Activated effector memory CD4-positive, alpha-beta T cell treated with anti-CD3 and anti-CD28 coated beads, Interleukin-2, amount 50 U/mL, for 16 hours (primary cell): ENCODE data around the gene PDYN.
A peak's percentile ranks its signal among the peaks of the same experiment; 100 is the strongest.
"Not testable (repeated sequence)": the region's sequence is repeated elsewhere in the genome, so short reads cannot be mapped to it uniquely, and the experiment has no call there.

ENCODE experiments used
- DNase-seq: peaks from one replicate; pipeline ENCODE4 v3.0.0-alpha.2; 2020

The PDYN gene

DNA sequence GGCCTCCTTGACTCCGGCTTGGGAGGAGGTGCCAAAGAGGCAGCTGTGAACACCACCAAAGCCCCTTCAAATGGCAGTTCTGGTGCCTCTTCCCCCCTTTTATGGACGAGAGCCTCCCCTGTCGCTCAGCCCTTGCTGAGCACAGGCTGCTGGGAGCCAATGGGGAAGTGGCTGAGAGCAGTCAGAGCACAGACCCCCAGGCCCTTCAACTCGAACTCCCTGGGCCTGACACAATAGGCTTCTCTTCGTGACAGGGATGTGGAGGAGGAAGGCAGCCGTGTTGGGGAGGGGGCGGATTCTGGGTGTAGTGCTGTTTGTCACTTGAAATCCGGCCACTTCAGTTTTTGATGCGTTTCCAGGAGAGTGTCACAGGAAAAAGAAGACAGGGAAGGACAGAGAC is at the start of gene PDYN:
Gene PDYN, minus strand, starts transcription at position 73 of the 400 bp plus-strand sequence. CDS start 10,974 bp downstream, outside the sequence.
- DNase-seq = no peak

DNA sequence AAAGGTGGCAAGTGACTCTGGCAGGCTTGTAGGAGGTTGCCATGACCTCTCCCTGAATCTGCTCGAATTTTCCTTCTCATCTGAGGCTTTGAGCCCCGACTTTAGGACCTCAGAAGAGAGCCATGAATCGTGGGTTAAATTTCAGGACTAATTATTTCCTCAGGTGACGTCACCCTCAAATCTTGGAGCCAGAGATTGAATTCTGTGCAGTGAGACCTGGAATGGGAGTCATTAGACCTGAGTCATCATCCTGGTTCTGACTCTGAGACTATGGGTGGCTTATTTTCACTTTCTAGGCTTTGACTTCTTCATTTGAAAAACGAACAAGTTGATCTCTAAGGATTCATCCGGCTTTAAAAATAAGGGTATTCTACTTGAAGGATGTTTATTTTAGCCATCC is 48.5 kb upstream of the PDYN start:
- no peak for DNase-seq

- no peak for DNase-seq
Measured at GRCh38 chr20:2038161-2038560, 44.3 kb upstream of the PDYN start.

DNA sequence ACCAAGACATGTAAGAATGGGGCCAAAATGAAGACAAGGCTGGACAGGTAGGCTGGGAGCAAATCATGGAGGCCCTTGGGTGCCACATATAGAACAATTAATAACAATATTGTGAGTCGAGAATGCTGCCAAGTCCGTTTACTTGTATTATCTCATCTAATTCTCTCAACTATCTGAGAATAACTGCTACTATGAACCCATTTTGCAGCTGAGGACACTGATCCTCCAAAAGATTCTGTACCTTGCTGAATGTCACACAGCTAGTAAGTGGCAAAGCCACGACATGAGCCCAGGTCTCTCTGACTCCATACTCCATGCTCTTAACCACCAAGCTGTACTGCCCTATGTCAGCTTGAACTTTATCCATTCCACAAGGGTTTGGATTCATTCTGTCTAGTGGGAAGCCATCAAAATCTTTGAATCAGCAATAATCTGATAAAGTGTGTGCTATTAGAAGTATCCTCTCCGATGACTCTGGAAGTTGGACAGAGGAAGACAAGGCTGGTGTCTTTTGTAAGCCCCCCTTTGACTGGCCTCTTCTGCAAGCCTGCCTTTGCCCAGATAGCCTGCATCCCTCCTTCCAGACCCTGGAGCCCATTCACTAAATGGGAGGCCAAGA is 43.5 kb upstream of the PDYN start:
- DNase-seq = no peak

DNA sequence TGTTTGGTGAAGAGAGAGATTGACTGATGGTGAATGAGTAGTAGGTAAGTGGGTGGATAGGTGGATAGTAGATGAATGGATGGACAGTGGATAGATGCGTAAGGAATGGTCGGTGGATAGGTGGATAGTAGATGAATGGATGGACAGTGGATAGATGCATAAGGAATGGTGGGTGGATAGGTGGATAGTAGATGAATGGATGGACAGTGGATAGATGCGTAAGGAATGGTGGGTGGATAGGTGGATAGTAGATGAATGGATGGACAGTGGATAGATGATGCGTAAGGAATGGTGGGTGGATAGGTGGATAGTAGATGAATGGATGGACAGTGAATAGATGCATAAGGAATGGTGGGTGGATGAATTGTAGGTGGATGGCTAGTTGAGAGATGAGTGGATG is 42.5 kb upstream of the PDYN start:
- not testable (repeated sequence) for DNase-seq

DNA sequence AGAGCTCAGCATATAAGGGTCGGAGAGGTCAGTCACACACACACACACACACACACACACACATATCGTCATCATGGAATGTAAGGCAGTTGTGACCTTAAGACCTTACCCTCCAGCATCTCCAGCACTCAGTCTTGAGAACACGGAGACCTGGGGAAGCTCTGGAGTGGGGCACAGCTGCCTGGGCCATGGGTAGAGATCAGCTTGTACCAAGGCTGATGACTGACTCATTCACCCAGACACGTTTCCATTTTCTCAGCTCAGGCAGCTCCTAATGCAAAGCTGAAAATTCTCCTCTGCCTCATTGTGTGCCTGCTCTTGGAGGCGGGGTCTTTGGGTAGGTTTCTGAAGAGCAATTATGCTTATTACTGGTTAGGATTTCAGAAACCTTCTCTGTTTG is 38.3 kb upstream of the PDYN start:
- DNase-seq = no peak

DNA sequence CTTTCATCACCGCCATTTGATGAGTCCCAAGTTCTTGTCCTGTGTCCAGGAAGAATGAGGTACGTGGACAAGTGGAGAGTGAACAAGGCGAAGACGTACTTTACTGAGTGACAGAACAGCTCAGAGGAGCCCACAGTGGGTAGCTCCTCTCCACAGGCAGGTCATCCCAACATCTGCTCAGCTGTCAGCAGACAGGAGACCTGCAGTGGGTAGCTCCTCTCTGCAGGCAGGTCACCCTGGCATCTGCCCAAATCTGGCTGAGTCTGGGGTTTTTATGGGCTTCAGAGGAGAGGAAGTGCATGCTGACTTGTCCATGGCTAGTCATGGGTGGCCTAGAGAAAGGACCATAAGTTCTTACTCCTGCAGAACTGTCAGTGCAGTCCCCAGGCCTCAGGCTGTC is 32.7 kb upstream of the PDYN start:
- DNase-seq = no peak

GRCh38 chr20:2026004-2026403 is 32.1 kb upstream of the PDYN start:
- no peak for DNase-seq

DNA sequence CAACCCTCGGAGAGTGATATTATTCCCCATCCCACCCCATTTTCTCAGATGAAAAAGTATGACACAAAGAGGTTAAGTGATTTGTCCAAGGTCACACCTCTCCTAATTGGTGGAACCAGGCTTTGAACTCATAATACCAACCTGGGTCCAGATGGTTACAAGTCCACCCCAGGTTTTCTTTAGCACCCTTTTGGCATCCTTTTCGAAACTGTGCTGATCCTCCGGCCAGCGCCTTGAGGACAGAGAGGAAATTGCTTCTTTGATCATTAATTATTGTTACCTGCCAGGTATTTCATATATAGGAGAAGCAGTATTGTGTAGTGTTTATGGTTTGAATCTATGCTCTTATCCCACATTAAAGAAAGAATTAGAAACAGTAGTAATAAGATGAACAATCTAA is 29.3 kb upstream of the PDYN start:
- no peak for DNase-seq

DNA sequence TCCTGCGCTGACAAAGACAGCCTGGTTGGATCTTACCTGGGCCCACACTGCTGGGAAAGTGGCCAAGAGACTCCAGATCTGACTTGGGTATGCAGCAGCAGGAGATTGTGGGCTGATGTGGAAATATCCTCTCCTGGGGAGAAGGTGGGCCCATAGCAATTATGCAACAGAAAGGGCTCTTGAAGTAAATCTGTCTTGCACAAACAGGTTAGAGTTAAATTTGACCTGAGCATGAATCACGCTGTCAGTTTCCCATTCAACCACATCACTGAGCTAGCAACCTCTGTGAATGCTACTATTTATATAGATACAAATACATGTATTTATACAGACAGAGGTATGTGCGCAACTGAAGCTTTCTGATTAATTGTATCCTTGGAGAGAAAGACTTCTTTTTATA is 28.3 kb upstream of the PDYN start:
- no peak for DNase-seq

DNA sequence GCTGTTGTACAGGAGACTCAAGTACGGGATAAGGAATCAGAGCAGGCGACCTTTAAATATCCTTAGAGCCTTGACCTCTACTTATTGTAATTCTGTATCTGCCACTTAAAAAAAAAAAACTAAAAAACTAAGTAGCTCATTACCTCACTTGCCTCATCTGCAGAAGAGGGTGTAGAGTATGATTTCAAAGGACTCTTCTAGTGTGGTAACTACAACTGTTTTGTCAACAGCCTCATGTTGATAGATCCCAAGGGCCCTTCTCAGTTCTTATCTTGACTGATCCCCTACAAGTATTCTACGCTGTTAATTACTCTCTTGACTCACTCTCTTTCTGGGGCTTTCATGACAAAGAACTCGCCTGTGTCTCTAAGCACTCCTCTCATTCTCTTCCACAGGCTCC is 16.7 kb upstream of the PDYN start:
- DNase-seq = no peak

GRCh38 chr20:2006452-2007361 is 12.8 kb upstream of the PDYN start:
- peak; percentile 74 for DNase-seq

DNA sequence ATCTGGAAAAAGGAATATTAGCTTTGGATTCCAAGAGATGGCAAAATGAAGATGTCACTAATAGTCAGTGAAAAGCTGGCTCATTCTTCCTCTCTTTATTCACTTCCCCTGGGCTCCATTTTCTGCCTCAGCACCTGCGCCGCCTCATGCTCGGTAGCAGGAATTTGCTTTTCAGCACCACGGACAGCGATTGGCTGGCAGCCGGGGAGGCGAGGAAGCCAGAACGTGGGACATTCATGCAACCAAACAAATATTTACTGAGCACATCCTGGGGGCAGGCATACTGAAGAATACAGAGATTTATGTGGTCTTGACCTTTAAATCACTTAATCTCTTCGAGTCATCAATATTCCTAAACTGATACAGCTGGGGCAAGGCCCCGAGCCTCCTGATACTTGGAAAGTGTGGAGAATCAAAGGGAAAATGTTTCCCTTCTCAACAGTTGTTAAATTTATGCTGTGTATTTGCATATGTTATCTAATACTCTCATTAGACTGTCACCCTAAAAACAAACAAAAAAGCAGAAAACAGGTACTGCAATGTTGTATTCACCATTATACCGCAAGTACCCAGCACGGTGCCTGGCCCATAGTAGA is 12.1 kb upstream of the PDYN start:
- peak; percentile 82 for DNase-seq

GRCh38 chr20:2005359-2005758 is 11.5 kb upstream of the PDYN start:
- DNase-seq = no peak

GRCh38 chr20:2004171-2004570 is 10.3 kb upstream of the PDYN start:
- DNase-seq = no peak

DNA sequence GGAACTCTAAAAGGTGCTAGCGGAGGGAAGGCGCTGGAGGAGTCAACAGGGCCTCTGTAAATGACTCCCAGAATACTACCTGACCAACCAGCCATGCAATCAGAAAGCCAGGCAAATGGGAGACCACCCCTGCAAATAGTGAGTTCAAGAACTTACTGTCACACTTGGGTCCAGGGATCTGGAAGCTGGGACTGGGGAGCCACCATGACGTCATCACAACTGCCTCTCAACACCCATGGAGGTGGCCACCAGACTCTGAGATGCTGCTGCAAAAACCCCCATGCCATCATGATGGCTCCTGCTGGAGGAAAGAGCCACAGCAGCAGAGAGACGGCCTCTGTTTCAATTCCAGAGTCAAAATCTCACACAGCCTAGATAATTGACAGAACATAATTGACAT is 8.5 kb upstream of the PDYN start:
- DNase-seq = no peak

- DNase-seq = no peak
Measured at GRCh38 chr20:2001119-2001518, 7.3 kb upstream of the PDYN start.

GRCh38 chr20:2000285-2000684 is 6.4 kb upstream of the PDYN start:
- no peak for DNase-seq

DNA sequence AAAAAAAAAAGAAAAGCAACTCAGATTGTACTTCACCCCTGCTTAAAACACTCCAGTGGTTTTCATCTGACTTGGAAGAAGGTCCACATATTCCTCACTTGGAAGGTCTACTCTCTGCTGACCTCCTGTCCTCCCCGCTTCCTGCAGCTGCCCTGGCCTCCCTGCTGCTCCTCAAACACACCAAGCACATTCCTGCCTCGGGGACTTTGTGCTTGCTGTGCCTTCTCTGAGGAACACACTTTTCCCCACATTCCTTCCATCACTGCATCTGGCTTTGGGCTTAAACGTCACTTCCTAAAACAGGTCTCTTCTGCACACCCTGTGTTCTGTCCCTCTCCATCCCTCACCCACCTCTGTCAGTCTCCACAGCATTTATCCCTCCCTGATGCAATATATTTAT is 4.9 kb upstream of the PDYN start:
- DNase-seq = no peak

DNA sequence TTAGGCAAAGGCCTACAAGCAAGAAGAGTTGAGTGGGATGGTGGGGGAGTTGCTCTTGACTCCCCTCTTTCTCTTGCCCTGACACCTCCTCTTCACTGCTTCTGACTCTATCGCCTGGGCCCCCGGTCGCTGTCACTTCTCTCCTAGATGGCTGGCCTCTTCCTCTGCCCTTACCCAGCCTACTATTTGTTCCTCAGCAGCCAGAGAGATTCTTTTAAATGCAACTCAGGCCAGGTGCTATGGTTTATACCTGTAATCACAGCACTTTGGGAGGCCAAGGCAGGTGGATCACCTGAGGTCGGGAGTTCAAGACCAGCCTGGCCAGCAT is 4.3 kb upstream of the PDYN start:
- DNase-seq = no peak

- no peak for DNase-seq
Measured at GRCh38 chr20:1997483-1998192, 3.8 kb upstream of the PDYN start.

DNA sequence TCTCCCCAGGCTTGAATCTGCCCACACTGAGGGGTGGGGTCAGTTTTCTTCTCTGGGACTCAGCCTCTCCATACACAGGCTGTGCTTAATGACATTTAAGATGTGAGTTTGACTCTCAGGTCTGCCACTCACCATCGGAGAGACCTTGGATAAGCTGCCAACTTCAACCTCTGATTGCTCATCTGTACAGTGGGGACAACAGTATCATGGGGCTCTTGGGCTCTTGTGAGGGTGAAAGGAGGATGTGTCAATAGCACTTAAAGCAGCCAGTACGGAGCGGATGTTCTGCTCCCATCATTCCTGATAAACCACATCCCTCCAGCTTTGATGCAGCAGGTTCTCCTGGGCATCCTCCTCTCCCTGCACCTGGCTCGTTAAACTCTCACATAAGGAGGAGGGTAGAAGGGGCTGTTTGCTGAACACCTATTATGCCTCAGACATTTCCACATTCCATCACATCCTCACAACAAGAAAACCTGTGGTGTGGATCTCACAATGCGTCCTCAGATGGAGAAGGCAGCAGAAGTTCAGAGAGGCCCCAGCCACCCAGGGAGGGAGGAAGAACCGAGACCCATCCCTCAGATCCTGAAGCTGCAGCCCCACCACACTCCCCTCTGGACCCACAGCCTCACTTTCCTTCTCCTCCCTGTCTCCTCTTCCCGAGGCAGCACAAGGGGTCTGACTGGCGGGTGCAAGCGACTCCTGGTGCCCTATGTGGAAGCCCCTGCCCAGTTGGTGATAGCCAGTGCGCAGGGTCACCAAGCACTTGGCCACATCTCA is 1.9 kb upstream of the PDYN start:
- no peak for DNase-seq

DNA sequence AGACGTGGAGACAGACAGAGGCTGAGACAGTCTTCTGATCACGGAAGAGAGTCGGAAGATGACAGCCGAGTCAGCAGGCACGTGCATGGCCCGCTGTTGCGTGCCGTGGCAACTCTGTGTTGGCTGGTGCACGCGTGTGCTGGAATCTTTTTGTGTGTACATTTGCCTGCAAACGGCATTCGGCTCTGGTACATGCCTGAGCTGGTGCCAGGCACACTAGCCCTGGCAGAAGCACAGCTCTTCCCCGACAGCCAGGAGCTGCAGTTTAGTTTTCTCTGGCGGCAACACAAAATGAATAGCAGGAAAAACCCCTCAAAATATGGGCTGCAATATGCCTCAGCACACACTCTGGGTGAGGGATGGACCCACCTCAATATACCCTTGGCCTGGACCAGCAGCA is 769 bp upstream of the PDYN start:
- DNase-seq = no peak
